Measurements from ENCODE around the gene BMPR2. TPM values are rescaled to one million over a fixed set of nuclear protein-coding genes. Genes with fewer than 3 reads are reported as not detected.
"Not testable (repeated sequence)": the region's sequence is repeated elsewhere in the genome, so short reads cannot be mapped to it uniquely, and the experiment has no call there.

Gene BMPR2
- total RNA-seq, 1 donor from 2014 or later: 47.8 TPM

DNA sequence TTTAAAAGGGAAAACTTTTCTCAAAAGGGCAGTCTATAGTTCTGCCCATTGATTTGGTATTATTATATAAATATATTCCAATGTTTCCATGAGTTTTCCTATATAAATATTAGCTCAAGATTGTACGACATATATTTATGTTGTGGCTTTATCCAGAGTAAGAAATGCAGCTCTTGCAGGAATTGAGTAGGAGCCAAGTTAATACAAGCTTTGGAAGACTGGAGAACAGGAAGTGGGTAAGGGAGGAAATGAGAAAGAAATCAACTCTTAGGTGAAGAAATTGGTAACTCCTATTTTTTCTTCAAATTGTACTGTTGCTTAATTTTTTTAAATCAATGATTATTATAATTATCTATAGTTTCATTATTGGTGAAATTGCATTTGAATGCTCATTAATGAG, 153.3 kb downstream of the BMPR2 start:
- Histone ChIP-seq H3K9me3 (no peaks in the 10 kb centered on the region), H3K27ac (no peak overlapping the region), H3K4me3 (no peak overlapping the region), H3K27me3 (no peaks in the 10 kb centered on the region), H3K36me3 (peaks cover 12 to 42% of the 10 kb centered on the region in 2 donors), H3K4me1 (no peaks in the 10 kb centered on the region)
- no peak for DNase-seq (ENCODE audit: low spot score in 2 of 2)
- intact Hi-C loops (cut with DNase I): no loop called here
- TF ChIP-seq, protein P1, sequence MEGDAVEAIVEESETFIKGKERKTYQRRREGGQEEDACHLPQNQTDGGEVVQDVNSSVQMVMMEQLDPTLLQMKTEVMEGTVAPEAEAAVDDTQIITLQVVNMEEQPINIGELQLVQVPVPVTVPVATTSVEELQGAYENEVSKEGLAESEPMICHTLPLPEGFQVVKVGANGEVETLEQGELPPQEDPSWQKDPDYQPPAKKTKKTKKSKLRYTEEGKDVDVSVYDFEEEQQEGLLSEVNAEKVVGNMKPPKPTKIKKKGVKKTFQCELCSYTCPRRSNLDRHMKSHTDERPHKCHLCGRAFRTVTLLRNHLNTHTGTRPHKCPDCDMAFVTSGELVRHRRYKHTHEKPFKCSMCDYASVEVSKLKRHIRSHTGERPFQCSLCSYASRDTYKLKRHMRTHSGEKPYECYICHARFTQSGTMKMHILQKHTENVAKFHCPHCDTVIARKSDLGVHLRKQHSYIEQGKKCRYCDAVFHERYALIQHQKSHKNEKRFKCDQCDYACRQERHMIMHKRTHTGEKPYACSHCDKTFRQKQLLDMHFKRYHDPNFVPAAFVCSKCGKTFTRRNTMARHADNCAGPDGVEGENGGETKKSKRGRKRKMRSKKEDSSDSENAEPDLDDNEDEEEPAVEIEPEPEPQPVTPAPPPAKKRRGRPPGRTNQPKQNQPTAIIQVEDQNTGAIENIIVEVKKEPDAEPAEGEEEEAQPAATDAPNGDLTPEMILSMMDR (IDR thresholded peaks at IDR 0.05): no peak

DNA sequence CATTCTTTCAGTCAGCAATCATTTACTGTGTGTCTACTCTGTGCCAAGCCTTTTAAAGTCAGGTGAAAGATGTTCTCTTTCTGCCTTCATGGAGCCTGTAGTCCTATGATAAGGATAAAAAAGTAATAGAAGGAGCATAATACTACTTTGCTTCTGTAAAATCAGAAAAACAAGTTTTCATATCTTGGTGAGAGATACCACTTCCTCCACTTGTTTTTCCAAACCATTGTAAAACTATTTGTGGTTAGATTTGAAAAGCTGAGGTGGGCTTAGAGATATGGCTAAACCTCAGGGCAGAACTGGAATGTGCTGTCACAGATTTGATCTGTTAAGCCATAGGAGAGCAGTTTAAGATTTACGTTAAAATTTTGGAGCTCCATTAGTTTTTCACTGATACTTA, 153.9 kb downstream of the BMPR2 start:
- peaks cover 11 to 36% of the 10 kb centered on the region in 2 donors for H3K36me3 ChIP-seq
- no peak overlapping the region for H3K27ac ChIP-seq
- H3K4me3 ChIP-seq: no peak overlapping the region
- TF ChIP-seq, protein P1 (IDR thresholded peaks at IDR 0.05): no peak
- no peak for DNase-seq (ENCODE audit: low spot score in 2 of 2)
- H3K27me3 ChIP-seq: no peaks in the 10 kb centered on the region
- no peaks in the 10 kb centered on the region for H3K4me1 ChIP-seq
- intact Hi-C loops (cut with DNase I): no loop called here
- H3K9me3 ChIP-seq: no peaks in the 10 kb centered on the region

DNA sequence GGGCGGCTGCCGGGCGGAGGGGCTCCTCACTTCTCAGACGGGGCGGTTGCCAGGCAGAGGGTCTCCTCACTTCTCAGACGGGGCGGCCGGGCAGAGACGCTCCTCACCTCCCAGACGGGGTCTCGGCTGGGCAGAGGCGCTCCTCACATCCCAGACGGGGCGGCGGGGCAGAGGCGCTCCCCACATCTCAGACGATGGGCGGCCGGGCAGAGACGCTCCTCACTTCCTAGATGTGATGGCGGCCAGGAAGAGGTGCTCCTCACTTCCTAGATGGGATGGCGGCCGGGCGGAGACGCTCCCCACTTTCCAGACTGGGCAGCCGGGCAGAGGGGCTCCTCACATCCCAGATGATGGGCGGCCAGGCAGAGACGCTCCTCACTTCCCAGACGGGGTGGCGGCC, 159.2 kb downstream of the BMPR2 start:
- DNase-seq (ENCODE audit: low spot score in 2 of 2); H3K4me1 ChIP-seq; H3K4me3 ChIP-seq; H3K9me3 ChIP-seq; H3K27me3 ChIP-seq; intact Hi-C loops (cut with DNase I); H3K27ac ChIP-seq: not testable (repeated sequence)
- peaks cover 11 to 31% of the 10 kb centered on the region in 2 donors for H3K36me3 ChIP-seq

GRCh38 chr2:202541137-202541536, 165.0 kb downstream of the BMPR2 start:
- no peak for DNase-seq (ENCODE audit: low spot score in 2 of 2)
- Histone ChIP-seq H3K36me3 (no peaks in the 10 kb centered on the region), H3K9me3 (no peaks in the 10 kb centered on the region), H3K4me3 (no peak overlapping the region), H3K27ac (peak overlapping the region; percentile 35 to 54), H3K4me1 (peaks cover 4 to 11% of the 10 kb centered on the region in 2 donors), H3K27me3 (no peaks in the 10 kb centered on the region)
- intact Hi-C loops (cut with DNase I): loop anchor here (10.0 kb wide), 1 partner anchor 166 kb away; the partner anchor contains the start of gene BMPR2
- TF ChIP-seq, protein P1 (IDR thresholded peaks at IDR 0.05): no peak

DNA sequence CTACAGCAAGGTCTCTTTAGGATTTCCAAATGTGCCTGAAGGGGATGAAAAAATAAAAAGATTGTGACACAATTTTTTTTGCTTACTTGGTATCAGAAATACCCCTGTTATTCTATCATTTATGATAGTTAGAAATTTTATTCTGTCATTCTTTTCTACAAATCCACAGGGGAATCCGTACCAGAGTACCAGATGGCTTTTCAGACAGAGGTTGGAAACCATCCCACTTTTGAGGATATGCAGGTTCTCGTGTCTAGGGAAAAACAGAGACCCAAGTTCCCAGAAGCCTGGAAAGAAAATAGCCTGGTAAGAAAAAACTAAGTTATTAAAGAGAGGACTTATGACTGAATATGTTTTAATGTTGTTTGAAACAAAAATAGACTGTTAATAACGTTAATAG, 166.0 kb downstream of the BMPR2 start:
- H3K9me3 ChIP-seq: no peaks in the 10 kb centered on the region
- no peak for DNase-seq (ENCODE audit: low spot score in 2 of 2)
- H3K4me1 ChIP-seq: peaks cover 4 to 11% of the 10 kb centered on the region in 2 donors
- TF ChIP-seq, protein P1 (IDR thresholded peaks at IDR 0.05): no peak
- intact Hi-C loops (cut with DNase I): loop anchor here (10.0 kb wide), 1 partner anchor 167 kb away; the partner anchor contains the start of gene BMPR2
- no peaks in the 10 kb centered on the region for H3K36me3 ChIP-seq
- peak overlapping the region; percentile 35 to 54 for H3K27ac ChIP-seq
- no peaks in the 10 kb centered on the region for H3K27me3 ChIP-seq
- H3K4me3 ChIP-seq: no peak overlapping the region

GRCh38 chr2:202545523-202545922, 169.4 kb downstream of the BMPR2 start:
- Histone ChIP-seq H3K27me3 (no peaks in the 10 kb centered on the region), H3K36me3 (peaks cover 0 to 3% of the 10 kb centered on the region in 2 donors), H3K9me3 (no peaks in the 10 kb centered on the region), H3K27ac (no peak overlapping the region), H3K4me3 (no peak overlapping the region), H3K4me1 (peaks cover 4 to 11% of the 10 kb centered on the region in 2 donors)
- TF ChIP-seq, protein P1 (IDR thresholded peaks at IDR 0.05): no peak
- intact Hi-C loops (cut with DNase I): loop anchor here (10.0 kb wide), 1 partner anchor 171 kb away; the partner anchor contains the start of gene BMPR2
- no peak for DNase-seq (ENCODE audit: low spot score in 2 of 2)

All from ascending aorta (tissue), 2 donors.